Colonic mucosa (tissue), 4 donors: ENCODE results near the gene NTM. TPM values are rescaled to one million over a fixed set of nuclear protein-coding genes. Genes with fewer than 3 reads are reported as not detected.

ENCODE experiments used
- DNase-seq: peaks from one replicate; pipeline ENCODE4 v3.0.0-alpha.2; 2020
- H3K27ac ChIP-seq: fragments of 200-600 bp; one replicate; pipeline ENCODE4 v1.8.0; 2021
- H3K27me3 ChIP-seq: fragments of 200-600 bp; one replicate; pipeline ENCODE4 v1.8.0; 2021
- H3K36me3 ChIP-seq: fragments of 200-600 bp; one replicate; pipeline ENCODE4 v1.8.0; 2021
- H3K4me1 ChIP-seq: fragments of 200-600 bp; one replicate; pipeline ENCODE4 v1.8.0; 2021; ENCODE audit warnings: mild to moderate bottlenecking
- H3K4me3 ChIP-seq: fragments of 200-600 bp; one replicate; pipeline ENCODE4 v1.8.0; 2021
- H3K9ac ChIP-seq, 2 donors: one replicate each; pipeline ENCODE4 v1.7.0; 2013; ENCODE audit warnings: control low read depth in 2 of 2, low read depth in 2 of 2, low read length in 2 of 2
- H3K9me3 ChIP-seq: fragments of 200-600 bp; one replicate; pipeline ENCODE4 v1.8.0; 2021
- intact Hi-C: fragments of 100-400 bp; cut with DNase I; formaldehyde crosslinking; loops from one replicate; pipeline ENCODE4 v1.14.1; 2022
- total RNA-seq, 2 donors: library from RNA; stranded (reverse); fragmentation: NEBNext Ultra II Directional in 1 of 2; extraction: Animal tissue kit (Norgen Biotek cat#: 25700) in 1 of 2; gene quantifications; one replicate each; pipeline ENCODE4 v1.2.1, GENCODE V29; 2021
- TF ChIP-seq, protein P1 (sequence below): fragments of 200-600 bp; IDR thresholded peaks from one replicate; pipeline ENCODE4 v1.8.0; 2022; ENCODE audit warnings: antibody characterized with exemption, mild to moderate bottlenecking
- donor health status: healthy.
- donor health status: DM: no; HTN: no; CAD: no.
- donor health status: DM: no; HTN: no; CAD: no.

NTM gene
- total RNA-seq, 2 donors from 2014 or later, result 1.6 to 2.8 TPM

- Histone ChIP-seq H3K4me3 (no peak overlapping the region), H3K27me3 (no peaks in the 10 kb centered on the region), H3K27ac (no peak overlapping the region), H3K4me1 (no peaks in the 10 kb centered on the region), H3K9me3 (no peaks in the 10 kb centered on the region), H3K36me3 (no peaks in the 10 kb centered on the region), H3K9ac (no peak overlapping the region)
- TF ChIP-seq, protein P1, sequence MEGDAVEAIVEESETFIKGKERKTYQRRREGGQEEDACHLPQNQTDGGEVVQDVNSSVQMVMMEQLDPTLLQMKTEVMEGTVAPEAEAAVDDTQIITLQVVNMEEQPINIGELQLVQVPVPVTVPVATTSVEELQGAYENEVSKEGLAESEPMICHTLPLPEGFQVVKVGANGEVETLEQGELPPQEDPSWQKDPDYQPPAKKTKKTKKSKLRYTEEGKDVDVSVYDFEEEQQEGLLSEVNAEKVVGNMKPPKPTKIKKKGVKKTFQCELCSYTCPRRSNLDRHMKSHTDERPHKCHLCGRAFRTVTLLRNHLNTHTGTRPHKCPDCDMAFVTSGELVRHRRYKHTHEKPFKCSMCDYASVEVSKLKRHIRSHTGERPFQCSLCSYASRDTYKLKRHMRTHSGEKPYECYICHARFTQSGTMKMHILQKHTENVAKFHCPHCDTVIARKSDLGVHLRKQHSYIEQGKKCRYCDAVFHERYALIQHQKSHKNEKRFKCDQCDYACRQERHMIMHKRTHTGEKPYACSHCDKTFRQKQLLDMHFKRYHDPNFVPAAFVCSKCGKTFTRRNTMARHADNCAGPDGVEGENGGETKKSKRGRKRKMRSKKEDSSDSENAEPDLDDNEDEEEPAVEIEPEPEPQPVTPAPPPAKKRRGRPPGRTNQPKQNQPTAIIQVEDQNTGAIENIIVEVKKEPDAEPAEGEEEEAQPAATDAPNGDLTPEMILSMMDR, result no peak
- no peak for DNase-seq
- intact Hi-C loops, result no loop called here
These were observed 500.6 kb downstream of the NTM start for GRCh38 chr11:131871006-131871405.

DNA sequence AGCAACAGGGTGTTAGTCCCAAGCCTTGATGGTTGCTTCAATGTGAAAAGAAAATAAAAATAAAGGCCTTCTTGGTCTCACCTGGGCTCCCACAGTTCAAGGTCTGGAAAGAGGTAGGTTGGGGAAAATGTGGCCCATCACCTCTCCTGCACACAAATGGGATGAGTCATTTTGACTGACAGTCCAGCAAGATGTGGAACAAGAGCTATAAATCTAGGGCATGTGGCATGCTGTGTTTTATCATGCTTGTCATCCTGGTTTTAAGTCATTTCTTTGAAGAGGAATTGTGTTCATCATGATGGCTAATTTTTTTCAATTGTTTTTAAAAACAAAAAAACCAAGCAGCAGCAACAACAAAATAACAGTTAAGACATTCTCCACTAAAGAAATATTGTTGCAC, 503.7 kb downstream of the NTM start:
- intact Hi-C loops, result no loop called here
- Histone ChIP-seq H3K27ac (no peak overlapping the region), H3K4me1 (no peaks in the 10 kb centered on the region), H3K27me3 (no peaks in the 10 kb centered on the region), H3K36me3 (no peaks in the 10 kb centered on the region), H3K4me3 (no peak overlapping the region), H3K9ac (no peak overlapping the region), H3K9me3 (no peaks in the 10 kb centered on the region)
- TF ChIP-seq, protein P1, result no peak
- no peak for DNase-seq

- no peak for DNase-seq
- TF ChIP-seq, protein P1, result no peak
- Histone ChIP-seq H3K9ac (no peak overlapping the region), H3K4me3 (no peak overlapping the region), H3K27me3 (no peaks in the 10 kb centered on the region), H3K36me3 (no peaks in the 10 kb centered on the region), H3K9me3 (no peaks in the 10 kb centered on the region), H3K27ac (no peak overlapping the region), H3K4me1 (no peaks in the 10 kb centered on the region)
- intact Hi-C loops, result no loop called here
These were observed 505.2 kb downstream of the NTM start for GRCh38 chr11:131875611-131876010.

GRCh38 chr11:131877246-131877942, 507.0 kb downstream of the NTM start:
- TF ChIP-seq, protein P1, result no peak
- Histone ChIP-seq H3K27ac (no peak overlapping the region), H3K9me3 (no peaks in the 10 kb centered on the region), H3K4me1 (no peaks in the 10 kb centered on the region), H3K4me3 (no peak overlapping the region), H3K9ac (no peak overlapping the region), H3K27me3 (no peaks in the 10 kb centered on the region), H3K36me3 (no peaks in the 10 kb centered on the region)
- DNase-seq, result no peak
- intact Hi-C loops, result no loop called here

- H3K36me3 ChIP-seq, result no peaks in the 10 kb centered on the region
- no peak overlapping the region for H3K4me3 ChIP-seq
- intact Hi-C loops, result no loop called here
- no peaks in the 10 kb centered on the region for H3K27me3 ChIP-seq
- no peak overlapping the region for H3K27ac ChIP-seq
- no peaks in the 10 kb centered on the region for H3K4me1 ChIP-seq
- no peak for DNase-seq
- no peaks in the 10 kb centered on the region for H3K9me3 ChIP-seq
- TF ChIP-seq, protein P1, result no peak
- no peak overlapping the region for H3K9ac ChIP-seq
These were observed 509.9 kb downstream of the NTM start for GRCh38 chr11:131880316-131880715.
